HepG2 (cell line): ENCODE results near the gene OSER1. TPM values are rescaled to one million over a fixed set of nuclear protein-coding genes. Genes with fewer than 3 reads are reported as not detected.

Experiments used
- BCL3 ChIP-seq: sonication (generic); formaldehyde crosslinking; IDR thresholded peaks from 2 replicates; pipeline ENCODE4 v1.5.1; 2020; ENCODE audit warnings: mild to moderate bottlenecking, missing genetic modification reagents, moderate library complexity
- GTF3A ChIP-seq: sonication (generic); formaldehyde crosslinking; conservative IDR thresholded peaks from 2 replicates; pipeline ENCODE4 v1.4.0; 2020; ENCODE audit warnings: mild to moderate bottlenecking, missing genetic modification reagents
- MIER2 ChIP-seq: IDR thresholded peaks from 2 replicates; pipeline ENCODE4 v1.6.1; 2016; ENCODE audit warnings: missing biosample characterization, missing genetic modification reagents
- NR2F6 ChIP-seq, 2 experiments: IDR thresholded peaks; 2 replicates each; pipeline ENCODE4 v1.6.1; 2016; ENCODE audit warnings: antibody characterized with exemption in 1 of 2, mild to moderate bottlenecking in 1 of 2
- PREB ChIP-seq: sonication (generic); formaldehyde crosslinking; IDR thresholded peaks from 2 replicates; pipeline ENCODE4 v1.4.0; 2020; ENCODE audit warnings: missing genetic modification reagents
- SNAI1 ChIP-seq: sonication (generic); formaldehyde crosslinking; IDR thresholded peaks from 2 replicates; pipeline ENCODE4 v1.5.0; 2020; ENCODE audit warnings: mild to moderate bottlenecking, missing genetic modification reagents, borderline replicate concordance
- UBTF ChIP-seq: sonication (generic); formaldehyde crosslinking; IDR thresholded peaks from 2 replicates; pipeline ENCODE4 v1.4.0; 2020; ENCODE audit warnings: mild to moderate bottlenecking, missing genetic modification reagents
- ZNF280D ChIP-seq: sonication (generic); formaldehyde crosslinking; IDR thresholded peaks from 2 replicates; pipeline ENCODE4 v1.5.1; 2020; ENCODE audit warnings: mild to moderate bottlenecking, missing genetic modification reagents
- ZNF331 ChIP-seq: sonication (generic); formaldehyde crosslinking; IDR thresholded peaks from 2 replicates; pipeline ENCODE4 v1.4.0; 2020; ENCODE audit warnings: missing genetic modification reagents
- ZNF577 ChIP-seq: sonication (generic); formaldehyde crosslinking; IDR thresholded peaks from 2 replicates; pipeline ENCODE4 v1.4.0; 2020; ENCODE audit warnings: mild to moderate bottlenecking, low read depth, missing genetic modification reagents, borderline replicate concordance
- ZNF652 ChIP-seq: IDR thresholded peaks from 2 replicates; pipeline ENCODE4 v1.6.1; 2016; ENCODE audit warnings: low read depth, borderline replicate concordance
- polyA plus RNA-seq, 8 experiments: library from polyadenylated mRNA; depleted of rRNA in 3 of 8; stranded (reverse) in 7 of 8; unstranded in 1 of 8; fragments of >200 nt; fragmentation: Illumina TruSeq in 4 of 8; extraction: Trizol in 4 of 8; gene quantifications; 2 replicates each; pipeline versions ENCODE4 v1.2.1 to v1.2.3, GENCODE V29; 2011 to 2016; ENCODE audit warnings: low read depth in 4 of 8, missing spikeins in 1 of 8, mixed read lengths in 1 of 8; ENCODE audit not compliant: insufficient read depth in 1 of 8
- total RNA-seq, 5 experiments: library from RNA; depleted of rRNA; stranded (reverse); fragments of >200 nt; fragmentation: Illumina TruSeq; extraction: Trizol; gene quantifications; 2 replicates each; pipeline ENCODE4 v1.2.3, GENCODE V29; 2016; ENCODE audit warnings: low read depth in 1 of 5
- TF ChIP-seq, protein P1 (sequence below): sonication (generic); formaldehyde crosslinking; IDR thresholded peaks from 2 replicates; pipeline ENCODE4 v1.4.0; 2020; ENCODE audit warnings: mild to moderate bottlenecking, missing genetic modification reagents, borderline replicate concordance
- TF ChIP-seq, protein P2 (sequence below): sonication (generic); formaldehyde crosslinking; IDR thresholded peaks from 2 replicates; pipeline ENCODE4 v1.8.1; 2022; ENCODE audit warnings: mild to moderate bottlenecking, missing genetic modification reagents

Gene OSER1
- total and polyA plus RNA-seq, 2 of the 13 experiments (the other 11 are each of a cell fraction or from before 2014, with no cell fraction given) = 71.2 to 71.5 TPM

DNA sequence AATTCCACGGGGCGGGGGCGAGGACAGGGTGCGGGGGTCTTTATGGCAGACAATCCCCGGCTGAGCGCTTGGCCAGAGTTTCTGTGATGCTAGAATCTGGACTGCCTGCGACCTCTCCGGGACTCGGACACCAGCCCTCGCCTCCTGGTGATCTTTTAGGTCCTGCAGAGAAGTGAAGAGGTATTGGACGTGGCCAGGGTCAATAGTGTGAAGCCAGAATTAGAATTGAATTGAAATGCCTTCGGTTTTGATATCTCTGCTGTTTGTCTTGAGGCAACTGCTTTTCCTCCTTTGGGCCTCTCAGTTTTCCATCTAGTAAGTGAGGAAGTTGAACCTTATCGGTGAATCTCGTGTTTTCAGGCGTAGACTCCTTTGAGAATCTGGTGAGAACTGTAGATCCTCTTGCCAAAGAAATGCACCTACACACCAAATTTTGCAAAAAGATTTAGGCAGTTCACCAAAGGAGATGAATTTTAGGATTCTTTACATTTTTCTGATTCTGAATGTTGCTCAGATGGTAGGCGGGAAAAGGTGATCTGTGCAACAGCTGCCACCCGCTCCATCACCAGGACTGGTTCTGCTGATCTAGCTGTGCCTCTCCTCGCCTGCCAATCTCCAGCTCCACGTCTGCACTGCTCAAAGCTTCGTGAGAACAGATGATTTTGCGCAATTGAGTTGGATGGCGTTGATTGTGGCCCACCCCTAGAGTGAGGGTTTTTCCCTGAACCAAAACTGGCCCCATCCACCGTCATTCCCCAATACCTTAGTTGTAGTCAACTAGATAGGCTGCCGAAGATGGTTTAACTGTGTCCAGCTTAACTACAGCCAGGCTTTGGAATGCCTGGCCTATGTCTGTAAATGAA is 837 bp upstream of the OSER1 start (continued):
- peak; percentile 19; the same call in 1 of the 2 replicates for TF ChIP-seq NR2F6 (IDR thresholded peaks at IDR 0.05)
- TF ChIP-seq NR2F6 (CRISPR knock-in tag; IDR thresholded peaks at IDR 0.05) = no peak
- TF ChIP-seq ZNF577 (CRISPR knock-in tag) = 0 out of 2 replicates have a peak, but pooled peaks have one; percentile 61
- peak; percentile 67; the same call in 1 of the 2 replicates for TF ChIP-seq GTF3A (CRISPR knock-in tag)
- peak; percentile 5; the same call in 1 of the 2 replicates for TF ChIP-seq ZNF331 (CRISPR knock-in tag)
- TF ChIP-seq, protein P1, sequence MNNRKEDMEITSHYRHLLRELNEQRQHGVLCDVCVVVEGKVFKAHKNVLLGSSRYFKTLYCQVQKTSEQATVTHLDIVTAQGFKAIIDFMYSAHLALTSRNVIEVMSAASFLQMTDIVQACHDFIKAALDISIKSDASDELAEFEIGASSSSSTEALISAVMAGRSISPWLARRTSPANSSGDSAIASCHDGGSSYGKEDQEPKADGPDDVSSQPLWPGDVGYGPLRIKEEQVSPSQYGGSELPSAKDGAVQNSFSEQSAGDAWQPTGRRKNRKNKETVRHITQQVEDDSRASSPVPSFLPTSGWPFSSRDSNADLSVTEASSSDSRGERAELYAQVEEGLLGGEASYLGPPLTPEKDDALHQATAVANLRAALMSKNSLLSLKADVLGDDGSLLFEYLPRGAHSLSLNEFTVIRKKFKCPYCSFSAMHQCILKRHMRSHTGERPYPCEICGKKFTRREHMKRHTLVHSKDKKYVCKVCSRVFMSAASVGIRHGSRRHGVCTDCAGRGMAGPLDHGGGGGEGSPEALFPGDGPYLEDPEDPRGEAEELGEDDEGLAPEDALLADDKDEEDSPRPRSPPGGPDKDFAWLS (CRISPR knock-in tag) = peak; percentile 59; the same call in 1 of the 2 replicates
- TF ChIP-seq UBTF (CRISPR knock-in tag) = no peak
- TF ChIP-seq, protein P2, sequence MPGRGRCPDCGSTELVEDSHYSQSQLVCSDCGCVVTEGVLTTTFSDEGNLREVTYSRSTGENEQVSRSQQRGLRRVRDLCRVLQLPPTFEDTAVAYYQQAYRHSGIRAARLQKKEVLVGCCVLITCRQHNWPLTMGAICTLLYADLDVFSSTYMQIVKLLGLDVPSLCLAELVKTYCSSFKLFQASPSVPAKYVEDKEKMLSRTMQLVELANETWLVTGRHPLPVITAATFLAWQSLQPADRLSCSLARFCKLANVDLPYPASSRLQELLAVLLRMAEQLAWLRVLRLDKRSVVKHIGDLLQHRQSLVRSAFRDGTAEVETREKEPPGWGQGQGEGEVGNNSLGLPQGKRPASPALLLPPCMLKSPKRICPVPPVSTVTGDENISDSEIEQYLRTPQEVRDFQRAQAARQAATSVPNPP (CRISPR knock-in tag) = 0 out of 2 replicates have a peak, but pooled peaks have one; percentile 28
- TF ChIP-seq MIER2 = 0 out of 2 replicates have a peak, but pooled peaks have one; percentile 3
- TF ChIP-seq ZNF652 (CRISPR knock-in tag) = no peak
- TF ChIP-seq ZNF280D (CRISPR knock-in tag) = peak; percentile 61
- 0 out of 2 replicates have a peak, but pooled peaks have one; percentile 20 for TF ChIP-seq BCL3
- no peak for TF ChIP-seq PREB (CRISPR knock-in tag)
- TF ChIP-seq SNAI1 = peak; percentile 88; the same call in 1 of the 2 replicates
